ENCODE measurements around the gene EPHB2. TPM values are rescaled to one million over a fixed set of nuclear protein-coding genes. Genes with fewer than 3 reads are reported as not detected.

EPHB2 gene
- total and polyA plus RNA-seq, 2 of the 4 experiments (the other 2 are of a cell fraction) = 52.3 to 58.8 TPM

DNA sequence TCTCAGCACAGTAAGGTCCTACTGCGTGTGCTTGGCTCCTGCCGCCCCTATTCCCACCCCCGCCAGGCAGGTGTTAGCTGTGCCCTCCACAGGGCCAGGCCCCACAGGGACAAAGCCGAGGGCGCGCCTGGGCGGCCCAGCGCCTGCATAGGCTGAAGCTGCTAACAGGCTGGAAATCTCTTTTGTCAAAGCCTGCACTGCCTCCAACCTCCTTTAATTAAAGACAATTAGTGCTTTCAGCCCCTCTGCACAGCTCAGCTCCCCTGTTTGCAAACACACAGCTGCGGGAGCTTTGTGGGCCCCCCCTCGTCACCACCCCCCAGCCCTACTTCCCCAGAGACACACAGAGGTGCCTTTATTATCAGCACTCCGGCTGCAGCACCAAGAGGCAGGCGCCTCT lies 95.9 kb downstream of the EPHB2 start:
- Histone ChIP-seq H3K56ac (ENCODE audit: extremely low read depth, insufficient read depth, low read length) (no peak overlapping the region), H2BK5ac (ENCODE audit: low read depth, low read length, poor library complexity, severe bottlenecking) (no peak overlapping the region), H3K9ac (ENCODE audit: low read depth, low read length) (no peak overlapping the region), H3K27me3 (ENCODE audit: control insufficient read depth, insufficient read depth, low read length) (no peaks in the 10 kb centered on the region), H3K4me1 (ENCODE audit: control insufficient read depth, insufficient read depth, low read length) (peaks cover 13% of the 10 kb centered on the region), H2AFZ (replicated peaks; ENCODE audit: low read length, poor library complexity) (no peak overlapping the region), H3K4ac (ENCODE audit: low read depth, low read length) (no peak overlapping the region), H4K20me1 (ENCODE audit: insufficient read depth, low read length) (peaks cover 31% of the 10 kb centered on the region), H4K5ac (ENCODE audit: low read depth, low read length) (no peak overlapping the region), H2AK5ac (ENCODE audit: low read depth, low read length) (no peak overlapping the region), H3K36me3 (ENCODE audit: control insufficient read depth, insufficient read depth, low read length) (no peaks in the 10 kb centered on the region; the same call in 1 of the 2 replicates), H2BK120ac (ENCODE audit: low read depth, low read length) (no peak overlapping the region), H2BK15ac (ENCODE audit: low read depth, low read length) (no peak overlapping the region), H3K9me3 (ENCODE audit: control insufficient read depth, insufficient read depth, low read length) (no peaks in the 10 kb centered on the region), H3K23ac (ENCODE audit: low read depth, low read length) (no peak overlapping the region), H4K91ac (ENCODE audit: insufficient read depth, low read depth, low read length) (no peak overlapping the region), H3K4me2 (ENCODE audit: low read depth, low read length) (no peak overlapping the region), H3K9me1 (ENCODE audit: insufficient read depth, low read length) (peaks cover 33% of the 10 kb centered on the region), H4K8ac (ENCODE audit: low read depth in 2 of 2, low read length in 2 of 2) (no peak overlapping the region), H2AK9ac (replicated peaks; ENCODE audit: low read depth, low read length, poor library complexity) (no peak overlapping the region), H3K18ac (ENCODE audit: low read depth, low read length) (no peak overlapping the region), H3K79me1 (ENCODE audit: low read depth in 1 of 2, low read length in 2 of 2) (peaks cover 11 to 54% of the 10 kb centered on the region in 2 experiments), H2BK20ac (ENCODE audit: low read depth, low read length) (no peak overlapping the region), H3K14ac (replicated peaks; ENCODE audit: low read depth, low read length) (no peak overlapping the region), H3K4me3 (ENCODE audit: insufficient read depth, low read depth, low read length) (no peak overlapping the region), H3K27ac (ENCODE audit: insufficient read depth, low read length) (no peak overlapping the region)
- TF ChIP-seq USF2 (IDR thresholded peaks at IDR 0.05; ENCODE audit: low read depth, low read length) = no peak
- dilution Hi-C loops (cut with HindIII; ENCODE audit: low sequenced_read_pairs, unreplicated experiment) (no loop called here), in situ Hi-C loops (cut with MboI; ENCODE audit: low sequenced_read_pairs) (no loop called here), intact Hi-C loops (cut with micrococcal nuclease) (no loop called here)
- no TSS peak for BruUV-seq (replicated peaks)
- no peak for DNase-seq
- ChIA-PET CTCF (interaction anchor here (1.1 kb wide), 1 partner anchor 102 kb away, joined by 4 read pairs; no protein-coding TSS in a partner anchor), POLR2A (ENCODE audit: unreplicated experiment) (no interaction called here)
- ATAC-seq (ENCODE audit: low read depth) = no peak
- WGBS, 2 experiments (ENCODE audit: extremely low coverage in 2 of 2, insufficient read length in 1 of 2) = 97% methylated on average over 7 of the region's 12 CpGs; no CpG with 5 or more reads in 1 of the 2 experiments

Data from IMR-90 (cell line).